Esophagus squamous epithelium (tissue), 4 donors: ENCODE results near the gene PIF1.

Source experiments
- CTCF ChIP-seq, 6 experiments: fragments of 450-650 bp in 4 of 6; fragments of 200-600 bp in 2 of 6; sonication (generic) in 2 of 6; IDR thresholded peaks; one replicate each; pipeline ENCODE4 v1.5.1; 2016 to 2019; ENCODE audit warnings: antibody characterized with exemption in 6 of 6, mild to moderate bottlenecking in 4 of 6, moderate library complexity in 4 of 6
- POLR2A ChIP-seq, 4 donors: fragments of 450-650 bp; IDR thresholded peaks; one replicate each; pipeline ENCODE4 v1.6.1; 2017; ENCODE audit warnings: antibody characterized with exemption in 4 of 4, mild to moderate bottlenecking in 4 of 4, moderate library complexity in 3 of 4

- peak; percentile 79 to 95 (median 88) for TF ChIP-seq CTCF (IDR thresholded peaks at IDR 0.05)
- TF ChIP-seq POLR2A (IDR thresholded peaks at IDR 0.05) = no peak
Measured at GRCh38 chr15:64809649-64810496, 15.6 kb downstream of the PIF1 start.
